NCI-H446 (cell line): Measurements from ENCODE around the gene SOCS4.
"Not testable (repeated sequence)": the region's sequence is repeated elsewhere in the genome, so short reads cannot be mapped to it uniquely, and the experiment has no call there.

Experiments used
- DNase-seq, 2 experiments: peaks; one replicate each; lab custom pipeline; 2025; lab: John Stamatoyannopoulos, UW

SOCS4 gene

GRCh38 chr14:55026793-55027561 is at the start of gene SOCS4, which contains the start of gene WDHD1:
SOCS4 (plus strand) TSS chr14:55027236; CDS start chr14:55043042, 15,806 bp downstream.
WDHD1 (minus strand) TSS chr14:55027099; CDS start chr14:55026787, 312 bp downstream.
- peak; percentile 84 to 96 for DNase-seq

- DNase-seq: no peak
Observed at GRCh38 chr14:54979039-54979438, 48.0 kb upstream of the SOCS4 start.

- DNase-seq: peak in 1 of 2 experiments; percentile 1
Observed at GRCh38 chr14:54981698-54982097, 45.3 kb upstream of the SOCS4 start.

GRCh38 chr14:54985156-54985555 is 41.9 kb upstream of the SOCS4 start:
- DNase-seq: no peak

- DNase-seq: no peak
Observed at GRCh38 chr14:55000381-55000780, 26.7 kb upstream of the SOCS4 start.

GRCh38 chr14:55005071-55005470 is 22.0 kb upstream of the SOCS4 start:
- no peak for DNase-seq

- no peak for DNase-seq
Observed at GRCh38 chr14:55015006-55015405, 12.0 kb upstream of the SOCS4 start.

- DNase-seq: no peak
Observed at GRCh38 chr14:55019968-55020554, 7.0 kb upstream of the SOCS4 start.

- not testable (repeated sequence) for DNase-seq
Observed at GRCh38 chr14:55024365-55024764, 2.7 kb upstream of the SOCS4 start.

- DNase-seq: no peak
Observed at GRCh38 chr14:55025948-55026347, 1.1 kb upstream of the SOCS4 start.

GRCh38 chr14:55026441-55026792 is 619 bp upstream of the SOCS4 start:
- no peak for DNase-seq

GRCh38 chr14:55028066-55028465 is 1.0 kb downstream of the SOCS4 start:
- no peak for DNase-seq

GRCh38 chr14:55028476-55028875 is 1.4 kb downstream of the SOCS4 start:
- no peak for DNase-seq

GRCh38 chr14:55031190-55031589 is 4.2 kb downstream of the SOCS4 start:
- DNase-seq: no peak

- DNase-seq: not testable (repeated sequence)
Observed at GRCh38 chr14:55037995-55038394, 11.0 kb downstream of the SOCS4 start.

- DNase-seq: no peak
Observed at GRCh38 chr14:55038708-55039107, 11.7 kb downstream of the SOCS4 start.

- DNase-seq: no peak
Observed at GRCh38 chr14:55043528-55043927, 16.5 kb downstream of the SOCS4 start.

- no peak for DNase-seq
Observed at GRCh38 chr14:55045087-55045486, 18.1 kb downstream of the SOCS4 start.

- DNase-seq: no peak
Observed at GRCh38 chr14:55047301-55048053, 20.4 kb downstream of the SOCS4 start.

- DNase-seq: no peak
Observed at GRCh38 chr14:55048900-55049436, 21.9 kb downstream of the SOCS4 start.

GRCh38 chr14:55051165-55051422 is 24.1 kb downstream of the SOCS4 start:
- no peak for DNase-seq

- peak; percentile 82 to 94 for DNase-seq
Observed at GRCh38 chr14:55051423-55052268, 24.6 kb downstream of the SOCS4 start, which contains the start of gene MAPK1IP1L. MAPK1IP1L (plus strand) TSS chr14:55051647; CDS start chr14:55061684, 10,037 bp downstream.
